Fibroblast of the aortic adventitia (primary cell): ENCODE data around the gene ATXN1. TPM values are rescaled to one million over a fixed set of nuclear protein-coding genes. Genes with fewer than 3 reads are reported as not detected.

ENCODE experiments used
- DNase-seq: peaks from one replicate; pipeline ENCODE4 v3.0.0-alpha.2; 2010; ENCODE audit warnings: low read depth
- H3K4me3 ChIP-seq: 2 replicates; pipeline ENCODE4 v1.5.1; 2011; ENCODE audit warnings: low read depth, mild to moderate bottlenecking, control low read depth, low read length, moderate library complexity
- CTCF ChIP-seq: IDR thresholded peaks from 2 replicates; pipeline ENCODE4 v1.5.1; 2011; ENCODE audit warnings: mild to moderate bottlenecking, low read length, control low read depth, inconsistent platforms; ENCODE audit not compliant: insufficient read depth
- total RNA-seq: library from RNA; depleted of rRNA; stranded (reverse); fragments of >200 nt; gene quantifications from 2 replicates; pipeline ENCODE4 v1.2.3, GENCODE V29; 2012; ENCODE audit warnings: low replicate concordance

ATXN1 gene
- total RNA-seq, 1 donor = 39.3 TPM

- DNase-seq = no peak
- no peak for TF ChIP-seq CTCF
- no peak overlapping the region for H3K4me3 ChIP-seq
Measured at GRCh38 chr6:16405375-16405774, 355.9 kb downstream of the ATXN1 start.

GRCh38 chr6:16404456-16404855 is 356.8 kb downstream of the ATXN1 start:
- TF ChIP-seq CTCF = no peak
- DNase-seq = no peak
- no peak overlapping the region for H3K4me3 ChIP-seq

- peak; percentile 51 for DNase-seq
- H3K4me3 ChIP-seq = no peak overlapping the region
- peak; percentile 41 for TF ChIP-seq CTCF
Measured at GRCh38 chr6:16403831-16404230, 357.4 kb downstream of the ATXN1 start.

GRCh38 chr6:16402581-16402900 is 358.7 kb downstream of the ATXN1 start:
- no peak for TF ChIP-seq CTCF
- DNase-seq = peak; percentile 54
- H3K4me3 ChIP-seq = no peak overlapping the region

GRCh38 chr6:16400248-16400760 is 361.0 kb downstream of the ATXN1 start:
- H3K4me3 ChIP-seq = no peak overlapping the region
- DNase-seq = no peak
- TF ChIP-seq CTCF = no peak

GRCh38 chr6:16399695-16400094 is 361.6 kb downstream of the ATXN1 start:
- TF ChIP-seq CTCF = no peak
- H3K4me3 ChIP-seq = no peak overlapping the region
- no peak for DNase-seq

- no peak overlapping the region for H3K4me3 ChIP-seq
- peak; percentile 75 for DNase-seq
- TF ChIP-seq CTCF = no peak
Measured at GRCh38 chr6:16399158-16399557, 362.1 kb downstream of the ATXN1 start.
